Measurements from ENCODE around the gene GRAP2. TPM values are rescaled to one million over a fixed set of nuclear protein-coding genes. Genes with fewer than 3 reads are reported as not detected.
A peak's percentile ranks its signal among the peaks of the same experiment; 100 is the strongest.

The GRAP2 gene
- total RNA-seq, 1 donor from 2014 or later = not detected

- DNase-seq (ENCODE audit: low read depth) = no peak
These were observed 24.4 kb downstream of the GRAP2 start for GRCh38 chr22:39925273-39925672.

GRCh38 chr22:39925909-39926679, 25.2 kb downstream of the GRAP2 start:
- DNase-seq (ENCODE audit: low read depth) = no peak

- no peak for DNase-seq (ENCODE audit: low read depth)
These were observed 25.9 kb downstream of the GRAP2 start for GRCh38 chr22:39926753-39927152.

- DNase-seq (ENCODE audit: low read depth) = no peak
These were observed 26.7 kb downstream of the GRAP2 start for GRCh38 chr22:39927544-39927943.

GRCh38 chr22:39928536-39929520, 27.9 kb downstream of the GRAP2 start:
- DNase-seq (ENCODE audit: low read depth) = no peak

GRCh38 chr22:39931251-39931650, 30.4 kb downstream of the GRAP2 start:
- no peak for DNase-seq (ENCODE audit: low read depth)

- DNase-seq (ENCODE audit: low read depth) = no peak
These were observed 31.3 kb downstream of the GRAP2 start for GRCh38 chr22:39932166-39932565.

GRCh38 chr22:39932918-39933649, 32.2 kb downstream of the GRAP2 start:
- DNase-seq (ENCODE audit: low read depth) = peak; percentile 12

GRCh38 chr22:39933741-39934140, 32.9 kb downstream of the GRAP2 start:
- DNase-seq (ENCODE audit: low read depth) = no peak

GRCh38 chr22:39935116-39935515, 34.2 kb downstream of the GRAP2 start:
- no peak for DNase-seq (ENCODE audit: low read depth)

GRCh38 chr22:39935612-39936011, 34.7 kb downstream of the GRAP2 start:
- DNase-seq (ENCODE audit: low read depth) = no peak

GRCh38 chr22:39936523-39937145, 35.8 kb downstream of the GRAP2 start:
- no peak for DNase-seq (ENCODE audit: low read depth)

GRCh38 chr22:39937906-39938305, 37.0 kb downstream of the GRAP2 start:
- DNase-seq (ENCODE audit: low read depth) = no peak

GRCh38 chr22:39938509-39939111, 37.7 kb downstream of the GRAP2 start:
- no peak for DNase-seq (ENCODE audit: low read depth)

GRCh38 chr22:39939830-39940229, 38.9 kb downstream of the GRAP2 start:
- no peak for DNase-seq (ENCODE audit: low read depth)

GRCh38 chr22:39940757-39941305, 39.9 kb downstream of the GRAP2 start:
- DNase-seq (ENCODE audit: low read depth) = no peak

GRCh38 chr22:39941601-39942000, 40.7 kb downstream of the GRAP2 start:
- DNase-seq (ENCODE audit: low read depth) = no peak

- DNase-seq (ENCODE audit: low read depth) = no peak
These were observed 41.8 kb downstream of the GRAP2 start for GRCh38 chr22:39942439-39943230.

- DNase-seq (ENCODE audit: low read depth) = no peak
These were observed 42.5 kb downstream of the GRAP2 start for GRCh38 chr22:39943337-39943736.

Data from myocyte (in vitro differentiated cells).